ENCODE data around the gene ACKR2.

The ACKR2 gene

GRCh38 chr3:42780892-42781700, 28.1 kb upstream of the ACKR2 start:
- Histone ChIP-seq H3K36me3 (ENCODE audit: control insufficient read depth, insufficient read depth, low read length) (no peaks in the 10 kb centered on the region), H3K4me3 (ENCODE audit: low read length) (no peak overlapping the region), H3K9me3 (ENCODE audit: control insufficient read depth, low read length) (no peaks in the 10 kb centered on the region), H3K9ac (ENCODE audit: low read length) (no peak overlapping the region), H3K4me1 (ENCODE audit: control insufficient read depth, insufficient read depth, low read length) (peaks cover 24% of the 10 kb centered on the region), H3K27me3 (ENCODE audit: control insufficient read depth, insufficient read depth, low read length) (no peaks in the 10 kb centered on the region)

- Histone ChIP-seq H3K4me1 (ENCODE audit: control insufficient read depth, insufficient read depth, low read length) (peaks cover 16% of the 10 kb centered on the region), H3K4me3 (ENCODE audit: low read length) (no peak overlapping the region), H3K9ac (ENCODE audit: low read length) (no peak overlapping the region), H3K27me3 (ENCODE audit: control insufficient read depth, insufficient read depth, low read length) (no peaks in the 10 kb centered on the region), H3K36me3 (ENCODE audit: control insufficient read depth, insufficient read depth, low read length) (no peaks in the 10 kb centered on the region), H3K9me3 (ENCODE audit: control insufficient read depth, low read length) (no peaks in the 10 kb centered on the region)
Measured at GRCh38 chr3:42786212-42786611, 23.0 kb upstream of the ACKR2 start.

GRCh38 chr3:42786631-42787030, 22.6 kb upstream of the ACKR2 start:
- H3K4me1 ChIP-seq (ENCODE audit: control insufficient read depth, insufficient read depth, low read length) = peaks cover 16% of the 10 kb centered on the region
- no peak overlapping the region for H3K9ac ChIP-seq (ENCODE audit: low read length)
- no peaks in the 10 kb centered on the region for H3K9me3 ChIP-seq (ENCODE audit: control insufficient read depth, low read length)
- H3K4me3 ChIP-seq (ENCODE audit: low read length) = no peak overlapping the region
- H3K27me3 ChIP-seq (ENCODE audit: control insufficient read depth, insufficient read depth, low read length) = no peaks in the 10 kb centered on the region
- no peaks in the 10 kb centered on the region for H3K36me3 ChIP-seq (ENCODE audit: control insufficient read depth, insufficient read depth, low read length)

GRCh38 chr3:42790714-42791229, 18.5 kb upstream of the ACKR2 start:
- H3K9ac ChIP-seq (ENCODE audit: low read length) = no peak overlapping the region
- no peak overlapping the region for H3K4me3 ChIP-seq (ENCODE audit: low read length)
- no peaks in the 10 kb centered on the region for H3K9me3 ChIP-seq (ENCODE audit: control insufficient read depth, low read length)
- H3K36me3 ChIP-seq (ENCODE audit: control insufficient read depth, insufficient read depth, low read length) = peaks cover 5% of the 10 kb centered on the region
- H3K27me3 ChIP-seq (ENCODE audit: control insufficient read depth, insufficient read depth, low read length) = no peaks in the 10 kb centered on the region
- H3K4me1 ChIP-seq (ENCODE audit: control insufficient read depth, insufficient read depth, low read length) = peaks cover 12% of the 10 kb centered on the region

- Histone ChIP-seq H3K4me3 (ENCODE audit: low read length) (no peak overlapping the region), H3K9me3 (ENCODE audit: control insufficient read depth, low read length) (no peaks in the 10 kb centered on the region), H3K9ac (ENCODE audit: low read length) (no peak overlapping the region), H3K27me3 (ENCODE audit: control insufficient read depth, insufficient read depth, low read length) (no peaks in the 10 kb centered on the region), H3K36me3 (ENCODE audit: control insufficient read depth, insufficient read depth, low read length) (peaks cover 5% of the 10 kb centered on the region), H3K4me1 (ENCODE audit: control insufficient read depth, insufficient read depth, low read length) (peaks cover 12% of the 10 kb centered on the region)
Measured at GRCh38 chr3:42795621-42796181, 13.5 kb upstream of the ACKR2 start.

GRCh38 chr3:42796332-42796885, 12.8 kb upstream of the ACKR2 start:
- H3K9ac ChIP-seq (ENCODE audit: low read length) = no peak overlapping the region

GRCh38 chr3:42799376-42799775, 9.9 kb upstream of the ACKR2 start:
- H3K4me3 ChIP-seq (ENCODE audit: low read length) = no peak overlapping the region
- no peaks in the 10 kb centered on the region for H3K36me3 ChIP-seq (ENCODE audit: control insufficient read depth, insufficient read depth, low read length)
- H3K4me1 ChIP-seq (ENCODE audit: control insufficient read depth, insufficient read depth, low read length) = peaks cover 21% of the 10 kb centered on the region
- H3K9me3 ChIP-seq (ENCODE audit: control insufficient read depth, low read length) = no peaks in the 10 kb centered on the region
- no peak overlapping the region for H3K9ac ChIP-seq (ENCODE audit: low read length)
- no peaks in the 10 kb centered on the region for H3K27me3 ChIP-seq (ENCODE audit: control insufficient read depth, insufficient read depth, low read length)

More at GRCh38 chr3:42796332-42796885, 12.8 kb upstream of the ACKR2 start:
- Histone ChIP-seq H3K9me3 (ENCODE audit: control insufficient read depth, low read length) (no peaks in the 10 kb centered on the region), H3K36me3 (ENCODE audit: control insufficient read depth, insufficient read depth, low read length) (peaks cover 5% of the 10 kb centered on the region), H3K4me3 (ENCODE audit: low read length) (no peak overlapping the region), H3K27me3 (ENCODE audit: control insufficient read depth, insufficient read depth, low read length) (no peaks in the 10 kb centered on the region), H3K4me1 (ENCODE audit: control insufficient read depth, insufficient read depth, low read length) (peaks cover 19% of the 10 kb centered on the region)

- no peaks in the 10 kb centered on the region for H3K36me3 ChIP-seq (ENCODE audit: control insufficient read depth, insufficient read depth, low read length)
Measured at GRCh38 chr3:42800251-42800650, 9.0 kb upstream of the ACKR2 start.

GRCh38 chr3:42801048-42801620, 8.1 kb upstream of the ACKR2 start:
- no peak overlapping the region for H3K4me3 ChIP-seq (ENCODE audit: low read length)

More at GRCh38 chr3:42800251-42800650, 9.0 kb upstream of the ACKR2 start:
- Histone ChIP-seq H3K4me1 (ENCODE audit: control insufficient read depth, insufficient read depth, low read length) (peaks cover 21% of the 10 kb centered on the region), H3K27me3 (ENCODE audit: control insufficient read depth, insufficient read depth, low read length) (no peaks in the 10 kb centered on the region), H3K9me3 (ENCODE audit: control insufficient read depth, low read length) (no peaks in the 10 kb centered on the region), H3K4me3 (ENCODE audit: low read length) (no peak overlapping the region), H3K9ac (ENCODE audit: low read length) (no peak overlapping the region)

GRCh38 chr3:42801784-42802183, 7.5 kb upstream of the ACKR2 start:
- Histone ChIP-seq H3K9me3 (ENCODE audit: control insufficient read depth, low read length) (no peaks in the 10 kb centered on the region), H3K36me3 (ENCODE audit: control insufficient read depth, insufficient read depth, low read length) (no peaks in the 10 kb centered on the region), H3K4me3 (ENCODE audit: low read length) (no peak overlapping the region), H3K9ac (ENCODE audit: low read length) (no peak overlapping the region), H3K27me3 (ENCODE audit: control insufficient read depth, insufficient read depth, low read length) (no peaks in the 10 kb centered on the region), H3K4me1 (ENCODE audit: control insufficient read depth, insufficient read depth, low read length) (peaks cover 21% of the 10 kb centered on the region)

More at GRCh38 chr3:42801048-42801620, 8.1 kb upstream of the ACKR2 start:
- H3K36me3 ChIP-seq (ENCODE audit: control insufficient read depth, insufficient read depth, low read length) = no peaks in the 10 kb centered on the region
- peaks cover 26% of the 10 kb centered on the region for H3K4me1 ChIP-seq (ENCODE audit: control insufficient read depth, insufficient read depth, low read length)
- H3K9ac ChIP-seq (ENCODE audit: low read length) = no peak overlapping the region
- no peaks in the 10 kb centered on the region for H3K27me3 ChIP-seq (ENCODE audit: control insufficient read depth, insufficient read depth, low read length)
- H3K9me3 ChIP-seq (ENCODE audit: control insufficient read depth, low read length) = no peaks in the 10 kb centered on the region

- Histone ChIP-seq H3K27me3 (ENCODE audit: control insufficient read depth, insufficient read depth, low read length) (no peaks in the 10 kb centered on the region), H3K36me3 (ENCODE audit: control insufficient read depth, insufficient read depth, low read length) (no peaks in the 10 kb centered on the region), H3K9me3 (ENCODE audit: control insufficient read depth, low read length) (no peaks in the 10 kb centered on the region), H3K9ac (ENCODE audit: low read length) (peak overlapping the region; percentile 100), H3K4me1 (ENCODE audit: control insufficient read depth, insufficient read depth, low read length) (peaks cover 21% of the 10 kb centered on the region), H3K4me3 (ENCODE audit: low read length) (peak overlapping the region; percentile 59)
Measured at GRCh38 chr3:42802876-42803413, 6.3 kb upstream of the ACKR2 start.

Measured in mucosa of stomach (tissue), 1 donor.